Osteoblast (primary cell): ENCODE results near the gene ZYX. TPM values are rescaled to one million over a fixed set of nuclear protein-coding genes. Genes with fewer than 3 reads are reported as not detected.

ENCODE experiments used
- DNase-seq: peaks from one replicate; pipeline ENCODE4 v3.0.0; 2011; ENCODE audit warnings: low spot score, mixed read lengths; ENCODE audit not compliant: insufficient read length; ENCODE audit errors: missing footprints
- H2AFZ ChIP-seq: 2 replicates; pipeline ENCODE4 v1.6.0; 2011; ENCODE audit warnings: mild to moderate bottlenecking, low read length
- H3K27ac ChIP-seq: 2 replicates; pipeline ENCODE4 v1.5.1; 2011; ENCODE audit warnings: mild to moderate bottlenecking, low read depth, low read length, moderate library complexity
- H3K27me3 ChIP-seq: 2 replicates; pipeline ENCODE4 v1.6.0; 2012; ENCODE audit warnings: mild to moderate bottlenecking, control low read depth, inconsistent platforms, low read length, moderate library complexity; ENCODE audit not compliant: insufficient read depth
- H3K36me3 ChIP-seq: 2 replicates; pipeline ENCODE4 v1.5.1; 2011; ENCODE audit warnings: mild to moderate bottlenecking, low read length, control low read depth, moderate library complexity; ENCODE audit not compliant: insufficient read depth
- H3K4me1 ChIP-seq: 2 replicates; pipeline ENCODE4 v1.5.1; 2011; ENCODE audit warnings: mild to moderate bottlenecking, low read length, control low read depth, moderate library complexity; ENCODE audit not compliant: insufficient read depth
- H3K4me2 ChIP-seq: 2 replicates; pipeline ENCODE4 v1.6.0; 2011; ENCODE audit warnings: mild to moderate bottlenecking, low read length; ENCODE audit not compliant: insufficient read depth
- H3K4me3 ChIP-seq: fragments of 200-600 bp; sonication (generic); 3 replicates; pipeline ENCODE4 v1.5.1; 2012; ENCODE audit warnings: mild to moderate bottlenecking, low read length, inconsistent platforms; ENCODE audit not compliant: insufficient read depth
- H3K79me2 ChIP-seq: 2 replicates; pipeline ENCODE4 v1.6.0; 2012; ENCODE audit warnings: mild to moderate bottlenecking, low read length, control low read depth, inconsistent platforms; ENCODE audit not compliant: insufficient read depth
- H3K9me3 ChIP-seq: 2 replicates; pipeline ENCODE4 v1.5.1; 2011; ENCODE audit warnings: low read depth, low read length, control low read depth
- H4K20me1 ChIP-seq: 2 replicates; pipeline ENCODE4 v1.6.0; 2012; ENCODE audit warnings: mild to moderate bottlenecking, low read length, control low read depth; ENCODE audit not compliant: insufficient read depth
- total RNA-seq: library from RNA; depleted of rRNA; stranded (reverse); fragments of >200 nt; gene quantifications from 2 replicates; pipeline ENCODE4 v1.2.3, GENCODE V29; 2012
- TF ChIP-seq, protein P1 (sequence below): IDR thresholded peaks from 2 replicates; pipeline ENCODE4 v1.5.1; 2011; ENCODE audit warnings: mild to moderate bottlenecking, low read depth, low read length, moderate library complexity; ENCODE audit errors: extremely low read depth

ZYX gene
- total RNA-seq, 1 donor = 47.4 TPM

- no peak for DNase-seq
- Histone ChIP-seq H3K27ac (peak overlapping the region; percentile 45), H3K9me3 (no peaks in the 10 kb centered on the region), H2AFZ (no peak overlapping the region), H3K79me2 (no peaks in the 10 kb centered on the region), H3K4me2 (peak overlapping the region; percentile 23), H4K20me1 (no peaks in the 10 kb centered on the region), H3K36me3 (no peaks in the 10 kb centered on the region), H3K27me3 (no peaks in the 10 kb centered on the region), H3K4me3 (no peak overlapping the region), H3K4me1 (peaks cover 8% of the 10 kb centered on the region)
- TF ChIP-seq, protein P1, sequence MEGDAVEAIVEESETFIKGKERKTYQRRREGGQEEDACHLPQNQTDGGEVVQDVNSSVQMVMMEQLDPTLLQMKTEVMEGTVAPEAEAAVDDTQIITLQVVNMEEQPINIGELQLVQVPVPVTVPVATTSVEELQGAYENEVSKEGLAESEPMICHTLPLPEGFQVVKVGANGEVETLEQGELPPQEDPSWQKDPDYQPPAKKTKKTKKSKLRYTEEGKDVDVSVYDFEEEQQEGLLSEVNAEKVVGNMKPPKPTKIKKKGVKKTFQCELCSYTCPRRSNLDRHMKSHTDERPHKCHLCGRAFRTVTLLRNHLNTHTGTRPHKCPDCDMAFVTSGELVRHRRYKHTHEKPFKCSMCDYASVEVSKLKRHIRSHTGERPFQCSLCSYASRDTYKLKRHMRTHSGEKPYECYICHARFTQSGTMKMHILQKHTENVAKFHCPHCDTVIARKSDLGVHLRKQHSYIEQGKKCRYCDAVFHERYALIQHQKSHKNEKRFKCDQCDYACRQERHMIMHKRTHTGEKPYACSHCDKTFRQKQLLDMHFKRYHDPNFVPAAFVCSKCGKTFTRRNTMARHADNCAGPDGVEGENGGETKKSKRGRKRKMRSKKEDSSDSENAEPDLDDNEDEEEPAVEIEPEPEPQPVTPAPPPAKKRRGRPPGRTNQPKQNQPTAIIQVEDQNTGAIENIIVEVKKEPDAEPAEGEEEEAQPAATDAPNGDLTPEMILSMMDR = no peak
Observed at GRCh38 chr7:143429770-143430698, 48.9 kb downstream of the ZYX start.

GRCh38 chr7:143431109-143431508 lies 50.0 kb downstream of the ZYX start:
- no peak for DNase-seq
- no peak overlapping the region for H3K4me3 ChIP-seq
- no peaks in the 10 kb centered on the region for H4K20me1 ChIP-seq
- H3K36me3 ChIP-seq = no peaks in the 10 kb centered on the region
- no peaks in the 10 kb centered on the region for H3K9me3 ChIP-seq
- TF ChIP-seq, protein P1 = no peak
- H3K27ac ChIP-seq = no peak overlapping the region
- H3K27me3 ChIP-seq = no peaks in the 10 kb centered on the region
- H3K4me1 ChIP-seq = peaks cover 8% of the 10 kb centered on the region
- no peak overlapping the region for H2AFZ ChIP-seq
- H3K4me2 ChIP-seq = no peak overlapping the region
- no peaks in the 10 kb centered on the region for H3K79me2 ChIP-seq

DNA sequence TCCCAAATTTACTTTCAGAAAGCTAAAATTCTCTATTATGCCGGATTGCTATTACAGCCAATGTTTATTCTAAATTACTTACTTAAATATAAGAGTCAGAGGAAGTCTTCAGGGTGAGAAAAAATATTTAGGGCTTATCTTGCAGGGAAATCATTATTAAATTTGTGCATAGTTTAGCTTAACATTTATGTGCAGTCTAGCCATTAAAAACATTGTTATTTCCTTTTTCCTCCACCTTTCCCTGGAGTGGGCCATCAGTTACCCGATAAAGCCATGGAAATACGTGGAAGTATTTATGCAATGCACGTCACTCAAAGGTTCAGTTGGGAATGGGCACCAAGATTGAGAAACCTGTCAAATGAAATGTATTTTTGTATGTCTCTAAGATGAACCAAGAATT lies 52.6 kb downstream of the ZYX start:
- H3K9me3 ChIP-seq = no peaks in the 10 kb centered on the region
- no peak for DNase-seq
- peaks cover 8% of the 10 kb centered on the region for H3K4me1 ChIP-seq
- no peak overlapping the region for H3K27ac ChIP-seq
- no peaks in the 10 kb centered on the region for H3K79me2 ChIP-seq
- no peak overlapping the region for H3K4me2 ChIP-seq
- no peak overlapping the region for H3K4me3 ChIP-seq
- H3K36me3 ChIP-seq = no peaks in the 10 kb centered on the region
- no peaks in the 10 kb centered on the region for H4K20me1 ChIP-seq
- TF ChIP-seq, protein P1 = no peak
- H2AFZ ChIP-seq = no peak overlapping the region
- no peaks in the 10 kb centered on the region for H3K27me3 ChIP-seq

GRCh38 chr7:143434660-143435059 lies 53.5 kb downstream of the ZYX start:
- Histone ChIP-seq H3K36me3 (no peaks in the 10 kb centered on the region), H3K79me2 (no peaks in the 10 kb centered on the region), H3K27me3 (no peaks in the 10 kb centered on the region), H3K4me3 (no peak overlapping the region), H3K4me2 (no peak overlapping the region), H3K4me1 (peaks cover 8% of the 10 kb centered on the region), H4K20me1 (no peaks in the 10 kb centered on the region), H2AFZ (no peak overlapping the region), H3K27ac (no peak overlapping the region), H3K9me3 (no peaks in the 10 kb centered on the region)
- TF ChIP-seq, protein P1 = no peak
- no peak for DNase-seq
